ENCODE results near the gene DKK3.

DNA sequence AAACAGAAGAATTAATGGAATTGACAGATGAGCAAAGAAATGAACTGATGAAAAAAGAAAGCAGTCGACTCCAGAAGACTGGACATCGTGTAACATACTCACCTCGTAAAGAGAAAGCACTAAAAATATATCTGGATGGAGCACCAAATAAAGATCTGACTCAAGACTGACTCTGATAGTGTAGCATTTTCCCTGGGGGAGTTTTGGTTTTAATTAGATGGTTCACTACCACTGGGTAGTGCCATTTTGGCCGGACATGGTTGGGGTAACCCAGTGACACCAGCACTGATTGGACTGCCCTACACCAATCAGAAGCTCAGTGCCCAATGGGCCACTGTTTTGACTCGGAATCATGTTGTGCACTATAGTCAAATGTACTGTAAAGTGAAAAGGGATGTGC is 52.4 kb downstream of the DKK3 start:
- TF ChIP-seq, protein P1, sequence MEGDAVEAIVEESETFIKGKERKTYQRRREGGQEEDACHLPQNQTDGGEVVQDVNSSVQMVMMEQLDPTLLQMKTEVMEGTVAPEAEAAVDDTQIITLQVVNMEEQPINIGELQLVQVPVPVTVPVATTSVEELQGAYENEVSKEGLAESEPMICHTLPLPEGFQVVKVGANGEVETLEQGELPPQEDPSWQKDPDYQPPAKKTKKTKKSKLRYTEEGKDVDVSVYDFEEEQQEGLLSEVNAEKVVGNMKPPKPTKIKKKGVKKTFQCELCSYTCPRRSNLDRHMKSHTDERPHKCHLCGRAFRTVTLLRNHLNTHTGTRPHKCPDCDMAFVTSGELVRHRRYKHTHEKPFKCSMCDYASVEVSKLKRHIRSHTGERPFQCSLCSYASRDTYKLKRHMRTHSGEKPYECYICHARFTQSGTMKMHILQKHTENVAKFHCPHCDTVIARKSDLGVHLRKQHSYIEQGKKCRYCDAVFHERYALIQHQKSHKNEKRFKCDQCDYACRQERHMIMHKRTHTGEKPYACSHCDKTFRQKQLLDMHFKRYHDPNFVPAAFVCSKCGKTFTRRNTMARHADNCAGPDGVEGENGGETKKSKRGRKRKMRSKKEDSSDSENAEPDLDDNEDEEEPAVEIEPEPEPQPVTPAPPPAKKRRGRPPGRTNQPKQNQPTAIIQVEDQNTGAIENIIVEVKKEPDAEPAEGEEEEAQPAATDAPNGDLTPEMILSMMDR (IDR thresholded peaks at IDR 0.05; ENCODE audit: borderline replicate concordance, extremely low read depth, low read length, poor library complexity, severe bottlenecking), result no peak
- TF ChIP-seq EZH2 (IDR thresholded peaks at IDR 0.05; ENCODE audit: borderline replicate concordance, low read depth, low read length, severe bottlenecking), result no peak
